ENCODE data around the gene DYNLRB1.

Gene DYNLRB1

DNA sequence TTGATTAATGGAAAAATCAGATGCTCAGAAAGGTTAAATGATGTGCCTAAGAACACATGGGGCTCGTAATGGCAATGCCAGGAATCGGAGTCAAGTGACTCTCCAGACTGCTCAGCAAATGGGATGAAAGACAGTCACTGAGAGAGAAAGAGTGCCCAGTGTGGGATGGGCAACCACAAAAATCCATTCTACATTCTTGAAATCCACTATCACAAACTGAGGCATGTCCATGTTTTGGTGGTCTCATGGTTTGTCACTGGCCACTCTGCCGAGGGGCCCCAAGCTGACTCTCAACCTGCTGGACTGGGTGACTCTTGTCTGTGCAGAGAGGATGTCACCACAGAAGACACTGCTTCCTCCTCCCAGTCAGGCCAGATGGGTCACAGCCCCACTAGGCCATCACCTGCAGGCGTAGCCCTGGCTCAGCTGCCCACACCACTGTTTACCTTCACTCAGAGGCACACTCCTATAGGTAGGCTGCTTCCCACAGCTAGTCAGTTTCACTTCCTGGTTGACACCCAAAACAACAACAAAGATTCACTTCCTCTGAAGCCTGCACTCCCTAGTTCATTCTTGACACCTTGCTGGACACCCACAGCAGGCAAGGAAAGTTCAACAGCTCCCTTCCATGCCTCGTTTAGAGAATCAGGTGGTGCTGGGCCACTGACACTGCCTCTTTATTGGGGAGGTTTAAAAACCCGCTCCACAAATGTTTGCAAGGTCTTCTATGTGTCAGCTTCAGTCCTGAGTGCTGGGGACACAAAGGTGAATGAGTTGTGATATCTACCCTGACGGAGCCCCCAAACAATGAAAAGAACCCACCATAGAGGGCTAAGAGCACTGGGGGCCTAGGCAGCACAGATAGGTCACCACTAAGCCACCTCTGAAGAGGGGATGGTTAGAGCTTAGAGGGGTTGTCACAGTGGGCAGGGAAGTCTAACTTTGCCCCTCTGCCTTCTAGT lies 64.0 kb downstream of the DYNLRB1 start:
- peak; percentile 24 for DNase-seq

GRCh38 chr20:34581341-34582184 lies 65.3 kb downstream of the DYNLRB1 start:
- peak; percentile 70 for DNase-seq

DNA sequence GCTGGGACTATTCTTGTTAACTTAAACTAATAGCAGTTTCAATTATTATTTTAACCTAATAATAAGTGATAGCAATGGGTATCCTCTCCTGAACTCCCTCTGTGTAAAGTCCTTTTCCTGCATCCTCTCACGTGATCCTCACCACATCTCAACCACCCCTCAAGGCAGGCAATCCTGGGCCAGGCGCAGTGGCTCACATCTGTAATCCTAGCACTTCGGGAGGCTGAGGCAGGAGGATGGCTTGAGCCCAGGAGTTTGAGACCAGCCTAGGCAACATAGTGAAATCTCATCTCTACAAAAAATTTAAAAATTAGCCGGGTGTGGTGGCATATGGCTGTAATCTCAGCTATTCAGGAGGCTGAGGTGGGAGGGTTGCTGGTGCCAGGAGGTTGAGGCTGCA lies 66.0 kb downstream of the DYNLRB1 start:
- no peak for DNase-seq

GRCh38 chr20:34582911-34583310 lies 66.7 kb downstream of the DYNLRB1 start:
- no peak for DNase-seq

GRCh38 chr20:34583544-34583943 lies 67.3 kb downstream of the DYNLRB1 start:
- DNase-seq, result no peak

DNA sequence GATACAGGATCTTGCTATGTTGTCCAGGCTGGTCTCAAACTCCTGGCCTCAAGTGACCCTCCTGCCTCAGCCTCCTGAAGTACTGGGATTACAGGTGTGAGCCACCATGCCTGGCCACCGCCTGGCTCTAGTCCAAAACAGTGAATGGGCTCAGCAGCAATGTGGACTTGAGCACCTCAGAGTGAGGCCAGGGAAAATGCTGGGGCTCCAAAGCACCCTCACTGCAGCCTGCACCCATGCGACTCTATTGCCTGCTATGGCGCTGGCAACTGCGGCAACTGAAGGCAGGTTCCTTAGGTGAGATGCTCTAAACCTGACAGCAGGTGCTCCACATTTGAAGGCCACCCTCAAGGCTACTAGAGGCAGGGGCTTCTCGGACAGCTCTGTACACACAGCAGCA lies 68.8 kb downstream of the DYNLRB1 start:
- DNase-seq, result no peak

DNA sequence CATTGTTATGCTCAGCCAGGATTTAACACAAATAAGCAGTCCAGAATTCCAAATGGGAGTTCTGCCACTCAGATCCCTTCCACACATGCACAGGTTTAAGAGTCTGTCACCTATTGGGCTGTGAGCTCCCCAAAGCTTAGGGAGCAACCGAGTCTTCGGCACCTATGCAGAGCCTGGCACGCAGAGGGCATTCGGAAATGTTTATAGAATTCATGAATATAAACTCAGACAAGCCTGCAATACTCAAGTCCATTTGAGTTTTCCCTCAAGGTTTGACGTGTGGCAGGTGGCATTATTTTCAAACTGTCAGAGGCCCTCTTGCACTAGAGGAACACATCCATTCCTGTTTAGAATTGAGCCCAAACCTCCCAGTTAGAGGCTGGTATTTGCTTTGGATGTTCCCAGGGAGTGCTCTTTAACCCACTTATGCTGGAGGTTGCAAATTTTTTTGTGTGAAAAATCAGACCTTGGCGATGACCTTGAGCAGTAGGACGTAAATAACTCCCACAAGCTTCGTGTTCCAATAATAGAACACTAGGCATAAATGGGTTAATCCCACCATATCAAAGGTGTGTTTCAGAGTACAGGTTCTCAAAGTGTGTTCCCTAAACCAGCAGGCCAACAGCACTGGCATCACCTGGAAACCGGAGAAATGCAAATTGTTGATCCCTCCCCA lies 70.4 kb downstream of the DYNLRB1 start:
- DNase-seq, result no peak

Data from fibroblast of skin of scalp (primary cell).